SHP77 (cell line): ENCODE measurements around the gene NDUFS7.
"Not testable (repeated sequence)": the region's sequence is repeated elsewhere in the genome, so short reads cannot be mapped to it uniquely, and the experiment has no call there.

Experiments used
- DNase-seq, 2 experiments: peaks; one replicate each; lab custom pipeline; 2025; lab: John Stamatoyannopoulos, UW

NDUFS7 gene

DNA sequence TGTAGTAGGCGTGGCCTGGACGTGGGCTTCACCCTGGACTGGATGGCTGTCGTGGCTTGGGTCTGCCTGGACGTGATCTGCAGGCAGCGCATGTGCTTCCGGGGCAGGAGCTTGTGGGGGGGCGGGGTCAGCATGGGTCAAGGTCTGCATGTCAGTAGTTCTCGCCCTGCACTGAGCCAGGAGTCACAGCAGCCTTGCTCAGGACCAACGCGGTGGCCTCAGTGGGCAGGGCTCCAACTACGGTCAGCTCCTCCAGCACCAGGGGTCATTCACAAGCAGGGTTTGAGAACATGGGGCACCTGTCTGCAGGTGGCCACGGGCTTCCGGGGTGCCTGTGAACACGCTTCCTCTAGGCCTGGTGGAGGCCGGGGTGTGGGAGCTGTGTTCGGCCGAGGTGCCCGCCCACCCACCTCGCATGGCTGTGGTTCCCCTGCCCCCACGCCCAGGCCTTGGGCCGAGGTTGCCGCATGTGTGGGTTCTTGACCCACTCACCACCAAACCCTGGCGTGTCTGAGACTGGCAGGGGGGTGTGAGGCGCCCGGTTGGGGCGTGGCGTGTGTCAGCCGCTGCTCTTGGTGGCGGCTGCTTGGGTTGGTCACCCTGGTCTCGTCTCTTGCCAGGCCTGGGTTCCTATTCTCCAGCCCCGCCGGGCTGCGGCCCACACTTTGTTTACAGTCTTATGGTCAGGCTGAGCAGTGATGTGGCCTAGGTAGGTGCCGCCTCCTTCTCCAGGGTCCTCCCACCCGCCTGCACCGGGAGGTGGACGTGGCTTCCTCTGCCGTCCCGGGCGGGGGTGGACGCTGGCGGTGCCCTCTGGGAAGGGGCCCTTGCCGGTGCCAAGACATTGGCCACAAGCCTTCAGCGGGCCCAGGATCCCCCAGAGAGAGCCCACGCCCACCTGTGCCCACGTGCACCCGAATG lies 49.7 kb downstream of the NDUFS7 start:
- DNase-seq, result no peak

DNA sequence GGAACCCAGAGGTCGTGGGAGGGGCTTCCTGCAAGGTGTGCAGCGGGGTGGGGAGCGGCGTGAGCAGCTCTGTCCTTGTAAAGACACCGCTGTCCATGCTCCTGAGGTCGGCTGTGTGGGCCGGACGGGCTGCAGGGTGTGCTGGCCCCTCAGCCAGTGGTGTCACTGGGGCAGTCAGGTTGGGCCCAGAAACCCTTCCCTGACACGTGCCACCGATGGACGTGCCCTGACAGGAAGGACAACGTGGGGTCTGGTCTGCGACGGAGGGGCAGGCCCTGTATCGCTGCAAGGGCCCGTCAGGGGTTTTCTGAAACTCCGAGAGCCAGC lies 50.3 kb downstream of the NDUFS7 start:
- DNase-seq, result no peak

DNA sequence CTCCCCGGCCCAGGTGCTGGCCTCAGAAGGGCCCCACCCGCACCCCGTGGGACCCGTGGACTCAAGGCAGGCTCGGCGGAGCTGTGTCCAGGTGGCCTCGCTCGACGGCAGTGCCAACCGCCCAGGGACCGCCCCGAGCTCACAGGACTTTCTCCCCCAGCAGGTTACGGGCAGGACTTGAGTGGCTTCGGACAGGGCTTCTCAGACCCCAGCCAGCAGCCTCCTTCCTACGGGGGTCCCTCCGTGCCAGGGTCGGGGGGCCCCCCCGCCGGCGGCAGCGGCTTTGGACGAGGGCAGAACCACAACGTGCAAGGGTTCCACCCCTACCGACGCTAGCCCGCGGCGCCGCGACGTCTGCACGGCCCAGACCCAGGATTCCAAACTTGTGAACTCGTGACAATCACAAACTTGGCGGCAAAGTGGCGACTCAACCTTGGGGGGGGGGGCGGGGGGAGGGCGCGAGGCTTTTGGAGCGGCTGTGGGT lies 50.9 kb downstream of the NDUFS7 start:
- no peak for DNase-seq

DNA sequence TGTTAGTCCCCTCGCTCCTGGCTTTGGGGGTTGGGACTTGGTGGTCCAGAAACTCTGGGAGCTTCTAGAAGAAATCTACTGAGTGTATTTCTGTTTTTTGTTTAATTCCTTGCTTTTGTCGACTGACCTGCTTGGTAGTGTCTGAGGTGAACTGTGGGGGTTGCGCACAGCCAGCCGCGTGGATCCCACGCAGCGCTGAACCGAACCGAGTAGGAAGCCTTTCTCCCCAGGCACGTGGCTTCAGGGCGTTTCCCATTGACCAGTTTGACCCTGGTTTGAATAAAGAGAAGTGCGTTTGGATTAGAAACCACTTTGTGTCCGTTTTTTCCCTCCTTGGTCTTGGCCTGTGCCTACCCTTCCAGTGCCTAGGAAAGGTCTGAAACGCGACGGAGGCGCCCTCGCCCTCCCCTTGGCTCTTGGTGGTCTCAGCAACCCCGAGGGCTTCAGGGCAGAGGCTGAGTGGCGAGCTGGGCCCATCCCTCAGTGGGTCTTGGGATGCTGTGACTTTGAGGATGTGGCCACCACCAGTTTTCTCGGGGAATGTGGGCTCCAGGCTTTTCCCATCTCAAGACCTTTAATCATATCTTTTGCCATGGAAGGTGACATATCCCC lies 51.8 kb downstream of the NDUFS7 start:
- no peak for DNase-seq

DNA sequence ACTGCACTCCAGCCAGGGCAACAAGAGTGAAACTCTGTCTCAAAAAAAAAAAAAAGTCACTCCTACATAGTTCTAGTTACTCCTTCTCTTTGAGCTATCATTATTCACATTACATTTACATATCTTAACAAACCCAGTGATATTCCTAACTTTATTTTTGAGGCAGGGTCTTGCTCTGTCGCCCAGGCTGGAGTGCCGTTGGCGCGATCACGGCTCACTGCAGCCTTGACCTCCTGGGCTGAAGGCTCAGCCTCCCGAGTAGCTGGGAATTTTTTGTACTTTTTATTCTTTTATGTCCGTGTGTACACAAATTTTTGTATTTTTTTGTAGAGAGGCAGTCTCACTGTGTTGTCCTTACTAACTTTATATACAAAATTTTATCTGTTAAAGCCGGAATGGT lies 53.9 kb downstream of the NDUFS7 start:
- no peak for DNase-seq

DNA sequence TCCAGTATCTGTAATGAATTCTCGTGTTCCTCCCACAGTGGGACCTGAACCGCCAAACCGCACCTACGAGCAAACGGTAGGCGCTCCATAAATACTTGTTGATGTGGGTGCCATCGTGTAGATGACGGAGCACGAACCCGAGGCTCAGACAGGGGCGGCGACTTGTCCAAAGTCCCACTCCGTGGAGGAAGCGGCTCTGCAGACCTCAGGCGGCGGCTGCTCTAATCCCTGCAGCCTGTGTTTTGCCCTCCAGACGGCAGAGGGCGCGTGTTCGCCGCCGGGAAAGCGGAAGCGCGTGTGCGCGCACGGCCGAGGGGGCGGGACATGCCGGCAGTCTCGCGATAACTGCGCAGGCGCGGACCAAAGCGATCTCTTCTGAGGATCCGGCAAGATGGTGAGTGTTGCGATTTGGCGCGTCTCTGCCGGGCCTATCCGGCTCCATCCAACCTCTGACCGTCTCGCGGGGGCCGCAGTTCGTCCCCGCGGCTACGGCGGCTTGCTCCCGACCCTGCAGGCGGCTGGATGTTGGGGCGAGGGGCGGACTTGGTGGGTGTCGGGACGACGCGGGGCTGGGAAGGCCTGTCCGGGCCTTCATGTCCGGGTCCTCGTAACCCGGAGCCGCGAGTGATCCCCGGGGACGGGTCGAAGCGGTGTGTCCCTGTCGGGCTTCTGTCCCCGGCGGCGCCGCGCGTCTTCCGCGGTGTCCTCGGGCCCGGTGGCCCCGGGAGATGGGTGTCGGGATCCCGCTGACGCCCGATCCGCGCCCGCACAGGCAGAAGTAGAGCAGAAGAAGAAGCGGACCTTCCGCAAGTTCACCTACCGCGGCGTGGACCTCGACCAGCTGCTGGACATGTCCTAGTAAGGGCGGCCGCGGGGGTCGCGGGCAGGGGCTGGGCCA lies 54.6 kb downstream of the NDUFS7 start, which contains the start of gene RPS15:
RPS15 (plus strand) TSS at position 362 of the 898 bp plus-strand sequence; CDS start at position 392, 30 bp downstream.
- DNase-seq, result peak; percentile 84 to 86

- no peak for DNase-seq
These were observed 55.2 kb downstream of the NDUFS7 start for GRCh38 chr19:1438933-1439354.

- not testable (repeated sequence) for DNase-seq
These were observed 56.1 kb downstream of the NDUFS7 start for GRCh38 chr19:1439525-1440417.

DNA sequence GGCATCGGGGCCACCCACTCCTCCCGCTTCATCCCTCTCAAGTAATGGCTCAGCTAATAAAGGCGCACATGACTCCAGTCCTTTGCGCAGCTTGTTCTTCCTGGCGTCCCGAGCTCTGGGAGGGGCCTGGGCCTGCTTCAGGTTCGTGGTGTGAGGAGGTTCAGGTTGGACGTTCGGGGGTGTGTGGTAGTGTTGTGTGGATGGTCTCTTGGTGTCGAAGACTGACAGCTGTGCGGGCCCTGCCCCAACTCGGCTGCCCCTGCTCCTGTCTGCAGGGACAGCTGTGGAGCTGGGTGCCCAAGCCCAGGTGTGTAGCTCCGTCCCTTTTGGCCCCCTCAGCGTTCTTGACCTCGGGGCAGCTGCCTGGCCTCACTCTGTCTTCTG lies 56.7 kb downstream of the NDUFS7 start:
- DNase-seq, result no peak

GRCh38 chr19:1441022-1441426 lies 57.3 kb downstream of the NDUFS7 start:
- DNase-seq, result no peak

DNA sequence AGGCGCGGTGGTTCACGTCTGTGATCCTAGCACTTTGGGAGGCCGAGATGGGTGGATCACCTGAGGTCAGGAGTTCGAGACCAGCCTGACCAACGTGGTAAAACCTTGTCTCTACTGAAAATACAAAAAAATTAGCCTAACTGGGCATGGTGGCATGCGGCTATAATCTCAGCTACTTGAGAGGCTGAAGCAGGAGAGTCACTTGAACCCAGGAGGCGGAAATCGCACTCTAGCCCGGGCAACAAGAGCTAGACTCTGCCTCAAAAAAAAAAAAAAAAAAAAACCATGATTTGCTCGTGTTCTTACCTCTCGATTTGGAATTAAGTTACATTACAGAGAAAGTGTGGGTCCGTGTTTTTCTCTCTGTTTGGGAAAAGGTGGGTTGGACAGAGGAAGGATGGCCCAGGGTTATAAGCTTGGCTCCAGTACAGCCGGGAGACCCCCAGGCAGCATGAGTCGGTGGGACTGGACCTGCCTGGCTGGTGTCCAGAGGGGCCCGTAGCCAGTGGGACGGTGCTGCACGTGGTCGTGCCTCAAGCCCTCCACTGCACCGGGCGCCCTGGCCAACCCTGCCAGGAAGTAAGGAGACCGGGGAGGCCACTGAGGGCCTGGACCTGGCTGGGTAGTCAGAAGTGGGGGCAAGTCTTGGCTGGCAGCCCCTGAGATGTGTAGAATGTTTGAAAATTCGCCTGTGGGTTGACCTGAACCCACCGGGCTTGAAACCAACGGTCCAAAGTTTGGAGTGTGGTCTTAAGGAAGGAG lies 58.2 kb downstream of the NDUFS7 start:
- DNase-seq, result no peak
